NCI-H2029 (cell line): ENCODE measurements around the gene PUS3.

Source experiments
- DNase-seq: peaks from one replicate; lab custom pipeline; 2025; lab: John Stamatoyannopoulos, UW

PUS3 gene

GRCh38 chr11:125941267-125941618 is 38.2 kb upstream of the PUS3 start:
- no peak for DNase-seq

GRCh38 chr11:125940145-125940544 is 37.1 kb upstream of the PUS3 start:
- no peak for DNase-seq

GRCh38 chr11:125939081-125939521 is 36.1 kb upstream of the PUS3 start:
- DNase-seq: no peak

GRCh38 chr11:125938418-125938817 is 35.4 kb upstream of the PUS3 start:
- no peak for DNase-seq

- DNase-seq: no peak
Measured at GRCh38 chr11:125935618-125936199, 32.7 kb upstream of the PUS3 start.

GRCh38 chr11:125935056-125935455 is 32.0 kb upstream of the PUS3 start:
- no peak for DNase-seq

GRCh38 chr11:125934473-125934872 is 31.5 kb upstream of the PUS3 start:
- DNase-seq: no peak

- DNase-seq: no peak
Measured at GRCh38 chr11:125933030-125933813, 30.2 kb upstream of the PUS3 start.

- no peak for DNase-seq
Measured at GRCh38 chr11:125932301-125932700, 29.3 kb upstream of the PUS3 start.

GRCh38 chr11:125931668-125932067 is 28.7 kb upstream of the PUS3 start:
- no peak for DNase-seq

GRCh38 chr11:125931116-125931515 is 28.1 kb upstream of the PUS3 start:
- no peak for DNase-seq

- DNase-seq: no peak
Measured at GRCh38 chr11:125930076-125930450, 27.1 kb upstream of the PUS3 start.

GRCh38 chr11:125929445-125930075 is 26.6 kb upstream of the PUS3 start:
- no peak for DNase-seq

- no peak for DNase-seq
Measured at GRCh38 chr11:125926682-125927081, 23.7 kb upstream of the PUS3 start.

GRCh38 chr11:125925804-125926203 is 22.8 kb upstream of the PUS3 start:
- DNase-seq: no peak

GRCh38 chr11:125925247-125925740 is 22.3 kb upstream of the PUS3 start:
- no peak for DNase-seq

GRCh38 chr11:125924384-125925007 is 21.5 kb upstream of the PUS3 start:
- DNase-seq: no peak

- no peak for DNase-seq
Measured at GRCh38 chr11:125923633-125924032, 20.6 kb upstream of the PUS3 start.

- DNase-seq: peak; percentile 77
Measured at GRCh38 chr11:125923012-125923579, 20.1 kb upstream of the PUS3 start.

GRCh38 chr11:125922156-125922555 is 19.1 kb upstream of the PUS3 start:
- DNase-seq: no peak

- DNase-seq: no peak
Measured at GRCh38 chr11:125921042-125921441, 18.0 kb upstream of the PUS3 start.

GRCh38 chr11:125918140-125918840 is 15.3 kb upstream of the PUS3 start:
- DNase-seq: no peak
